Measurements from ENCODE around the gene APOL1.
"Not testable (repeated sequence)": the region's sequence is repeated elsewhere in the genome, so short reads cannot be mapped to it uniquely, and the experiment has no call there.

The APOL1 gene

DNA sequence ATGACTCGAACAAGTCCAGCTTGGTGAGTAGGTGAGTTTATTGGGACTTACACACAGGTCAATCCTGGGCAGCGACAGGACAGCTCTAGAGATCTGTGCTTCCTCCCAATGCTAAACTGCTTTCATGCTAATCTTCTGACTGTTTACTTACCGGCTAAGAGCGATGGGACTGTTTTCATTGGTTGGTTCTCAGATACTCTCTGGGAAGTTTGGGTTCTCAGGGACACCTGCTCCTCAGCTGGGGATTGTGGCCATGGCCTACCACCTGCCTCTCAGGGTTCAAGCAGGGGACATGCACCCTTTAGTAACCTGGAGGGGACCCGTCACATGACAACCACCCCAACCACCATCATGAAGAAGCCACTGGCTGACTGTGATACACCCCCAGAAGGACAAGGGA, 26.7 kb upstream of the APOL1 start:
- FAIRE-seq = no peak

DNA sequence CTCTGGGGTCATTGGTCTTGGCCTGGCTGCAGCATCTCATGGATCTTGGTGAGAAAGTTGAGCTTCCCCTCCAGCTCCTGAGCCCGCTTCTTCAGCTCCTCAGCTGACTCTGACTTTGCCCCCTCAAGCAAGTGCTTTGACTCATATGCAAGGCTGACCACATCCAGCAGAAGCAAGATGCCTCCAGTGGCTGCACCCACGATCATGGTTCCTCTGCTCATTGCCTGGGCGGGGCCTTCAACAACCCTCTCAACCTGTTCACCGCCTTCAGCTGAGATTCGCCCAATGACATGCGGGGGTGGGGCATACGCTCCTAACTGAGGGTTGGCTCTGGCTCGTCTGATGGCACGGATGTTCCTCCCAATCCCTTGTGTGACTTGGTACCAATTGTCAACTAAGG, 25.5 kb upstream of the APOL1 start:
- FAIRE-seq = no peak

DNA sequence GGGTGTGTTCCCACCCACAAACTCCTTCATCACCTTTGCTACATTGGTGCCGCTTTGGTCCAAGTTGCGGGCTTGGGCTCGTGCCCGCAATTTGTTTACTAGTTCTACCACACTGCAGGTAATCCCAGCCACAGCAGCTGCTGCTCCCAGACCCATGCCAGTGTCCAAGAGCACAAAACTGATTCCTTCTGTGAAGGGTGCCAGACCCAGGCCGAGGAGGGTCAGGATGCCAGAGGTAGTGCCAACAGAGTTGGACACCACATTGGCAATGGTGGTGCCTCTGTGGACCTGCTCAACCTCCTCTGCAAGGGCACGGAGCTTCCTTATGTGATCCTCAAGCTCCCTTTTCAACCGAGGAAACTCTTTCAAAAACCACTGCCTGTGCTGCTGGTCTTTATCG, 25.1 kb upstream of the APOL1 start:
- no peak for FAIRE-seq

DNA sequence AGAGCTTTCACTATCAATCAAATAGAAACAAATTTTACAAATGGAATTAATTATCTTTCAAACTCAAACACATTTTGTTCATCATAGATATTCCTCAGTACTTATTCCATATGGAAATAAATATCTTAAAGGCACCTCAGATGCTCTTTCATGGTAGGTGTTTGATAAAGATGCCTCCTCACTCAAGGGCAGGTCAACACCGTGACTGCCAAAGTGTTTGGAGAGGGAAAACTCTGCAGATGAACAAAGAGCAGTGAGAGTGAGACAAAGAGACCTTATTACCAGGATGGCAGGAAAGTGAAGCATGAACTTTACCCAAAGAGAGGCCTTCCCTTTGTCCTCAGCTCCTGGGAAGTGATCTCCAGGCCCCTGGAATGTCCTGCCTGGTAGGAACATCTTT, 24.6 kb upstream of the APOL1 start:
- not testable (repeated sequence) for FAIRE-seq

DNA sequence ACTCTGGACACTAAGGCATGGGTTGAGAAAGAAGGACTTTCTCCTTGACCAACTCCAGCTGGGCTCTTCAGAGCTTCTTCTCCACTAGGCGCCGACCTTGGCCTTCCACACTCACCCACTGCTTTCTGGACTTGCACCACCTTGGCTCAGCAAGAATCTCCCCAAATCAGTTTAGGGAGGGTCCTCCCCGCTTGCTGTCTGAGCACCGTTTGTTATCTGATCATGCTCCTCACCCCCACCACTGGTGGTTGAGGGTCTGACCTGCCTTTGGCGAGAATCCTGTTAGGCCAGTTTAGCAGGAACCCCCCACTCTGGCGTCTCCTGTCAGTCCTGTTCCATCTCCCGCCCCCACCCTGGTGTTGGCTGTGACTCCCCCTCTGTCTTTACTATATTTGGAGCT, 24.0 kb upstream of the APOL1 start:
- FAIRE-seq = no peak

DNA sequence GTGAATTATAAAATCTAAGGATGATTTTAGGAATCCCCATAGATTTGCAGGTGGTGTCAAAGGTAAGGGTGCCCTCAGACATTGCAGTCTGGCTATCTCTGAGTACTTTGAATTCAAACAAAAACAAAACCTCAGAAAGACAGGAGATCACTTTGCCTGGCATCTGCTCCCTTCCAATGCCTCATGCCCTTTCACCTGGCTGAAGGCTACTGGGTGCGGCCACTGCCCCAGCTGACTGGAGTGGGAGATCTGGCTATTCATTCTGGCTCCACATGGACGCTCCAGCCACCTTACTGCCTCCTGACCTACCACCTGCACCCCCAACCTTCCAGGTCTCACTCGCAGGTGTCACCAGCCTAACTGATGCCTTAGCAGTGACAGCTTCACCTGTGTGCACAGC, 23.3 kb upstream of the APOL1 start:
- FAIRE-seq = not testable (repeated sequence)

DNA sequence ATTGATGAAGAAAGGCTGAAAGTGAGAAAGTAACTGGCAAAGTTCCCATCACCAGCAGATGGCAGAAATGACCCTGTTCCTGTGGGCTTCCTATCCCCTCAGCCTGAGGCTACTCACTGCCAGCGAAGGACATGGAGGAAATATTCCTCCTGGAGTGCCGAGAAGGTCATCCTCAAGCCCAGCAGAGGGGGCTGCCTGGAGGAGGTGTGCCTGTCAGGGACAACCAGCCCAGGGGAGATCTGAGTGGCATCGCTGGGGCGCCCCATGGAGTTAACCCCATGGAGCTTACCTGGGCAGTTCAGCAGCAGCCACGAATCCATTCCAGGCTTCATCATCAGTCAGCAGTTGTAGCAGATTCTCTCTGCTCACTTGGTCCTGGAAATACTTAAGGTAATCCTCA, 21.9 kb upstream of the APOL1 start:
- FAIRE-seq = not testable (repeated sequence)

DNA sequence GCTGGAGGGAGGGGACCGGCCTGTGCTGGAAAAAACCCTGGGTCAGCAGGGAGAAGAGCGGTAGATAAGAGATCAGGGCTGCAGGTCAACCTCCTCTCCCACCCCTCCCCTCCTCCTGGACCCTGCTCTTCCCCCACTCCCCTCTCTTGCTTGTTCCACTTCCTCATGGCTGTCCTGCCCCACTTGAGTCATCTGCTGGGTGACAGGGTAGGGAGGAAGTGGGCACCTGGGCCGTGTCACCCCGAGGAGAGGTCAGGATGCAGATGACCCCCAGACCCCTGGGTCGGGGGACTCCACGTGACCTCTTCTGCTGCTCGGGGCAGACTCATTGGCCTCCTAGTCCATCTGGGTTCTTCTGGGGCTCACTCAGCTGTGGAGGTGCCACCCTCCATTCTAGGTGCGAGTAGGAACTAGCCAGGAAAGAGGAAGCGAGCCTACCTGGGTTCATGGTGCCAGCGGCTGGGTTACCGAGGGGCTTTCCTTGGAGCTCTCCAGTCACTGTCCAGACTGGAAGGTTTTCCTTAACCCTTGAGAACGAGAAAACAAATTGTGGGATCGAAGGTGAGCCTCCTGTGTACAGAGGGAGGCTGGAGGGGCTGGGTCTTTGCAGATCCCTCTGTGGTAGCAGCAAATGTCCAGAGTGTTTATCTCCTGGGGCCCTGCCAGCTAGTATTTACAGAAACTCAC, 20.1 kb upstream of the APOL1 start:
- no peak for FAIRE-seq

DNA sequence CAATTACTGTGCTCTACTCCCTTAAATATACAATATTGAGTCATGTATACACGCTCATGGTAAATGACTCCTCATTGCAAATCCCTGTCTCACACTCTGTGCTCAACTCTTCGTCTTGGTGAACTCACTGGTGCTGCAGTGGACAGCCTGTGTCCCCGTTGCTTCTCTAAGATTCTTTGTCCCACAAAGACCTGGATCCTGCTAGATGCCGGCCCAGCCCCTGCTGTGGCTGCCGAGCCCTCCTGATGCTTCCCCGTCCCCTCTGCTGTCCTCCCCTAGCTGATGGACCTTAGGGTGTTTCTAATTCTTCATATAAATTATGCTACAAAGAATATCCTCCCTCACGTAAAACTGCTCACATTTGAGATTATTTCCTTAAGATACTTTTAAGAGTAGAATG, 19.1 kb upstream of the APOL1 start:
- FAIRE-seq = no peak

DNA sequence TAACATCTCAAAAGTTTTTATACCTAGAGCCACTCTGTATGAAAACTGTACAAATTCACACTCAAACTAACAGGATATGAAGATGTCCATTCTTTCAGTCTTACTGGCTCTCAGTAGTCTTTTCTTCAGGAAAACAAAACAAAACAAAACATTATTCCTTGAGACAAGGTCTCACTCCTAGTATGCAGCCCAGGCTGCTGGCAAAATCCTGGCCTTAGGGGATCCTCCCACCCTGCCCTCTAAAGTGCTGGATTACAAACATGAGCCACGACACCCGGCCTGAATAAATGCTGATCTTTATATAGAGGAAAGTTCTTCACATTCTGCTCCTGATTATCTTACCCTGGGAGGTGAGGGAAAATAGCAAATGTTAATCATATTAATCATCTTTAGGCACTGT, 18.7 kb upstream of the APOL1 start:
- no peak for FAIRE-seq

DNA sequence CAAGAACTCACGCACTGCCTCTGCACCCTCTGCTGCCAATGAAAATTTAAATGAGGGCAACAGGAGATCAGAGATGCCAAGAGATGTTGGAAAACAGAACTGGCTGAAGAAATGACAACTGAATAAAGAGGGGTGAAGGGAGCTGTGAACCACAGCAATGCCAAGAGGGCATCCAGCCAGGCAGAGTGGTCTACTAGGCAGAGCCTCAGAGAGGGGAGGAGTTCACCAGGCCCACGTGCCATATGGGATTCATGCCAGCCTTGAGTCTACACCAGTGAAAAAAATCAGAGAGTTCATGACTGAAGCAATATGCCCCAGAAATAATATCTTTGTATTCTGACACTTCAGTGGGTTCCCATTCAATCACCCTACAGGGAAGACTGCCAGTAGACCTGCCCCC, 18.0 kb upstream of the APOL1 start:
- no peak for FAIRE-seq

DNA sequence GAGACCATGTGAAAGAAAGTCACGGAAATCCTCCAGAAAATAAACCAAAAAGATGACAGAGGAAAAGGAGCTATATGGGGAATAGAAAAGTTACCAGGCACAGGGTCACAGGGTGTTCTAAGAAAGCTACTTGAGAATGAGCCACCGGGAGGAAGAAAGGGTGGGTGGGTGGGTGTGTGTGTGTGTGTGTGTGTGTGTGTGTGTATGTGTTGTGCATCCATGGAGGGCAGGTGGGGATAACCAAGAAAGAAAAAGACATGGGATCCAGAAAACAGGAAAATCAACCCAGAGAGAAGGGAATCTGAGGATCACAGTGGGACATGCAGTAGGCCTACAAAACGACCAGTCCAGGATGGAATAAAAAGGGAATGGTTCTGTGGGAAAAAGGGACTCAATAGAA, 17.3 kb upstream of the APOL1 start:
- no peak for FAIRE-seq

DNA sequence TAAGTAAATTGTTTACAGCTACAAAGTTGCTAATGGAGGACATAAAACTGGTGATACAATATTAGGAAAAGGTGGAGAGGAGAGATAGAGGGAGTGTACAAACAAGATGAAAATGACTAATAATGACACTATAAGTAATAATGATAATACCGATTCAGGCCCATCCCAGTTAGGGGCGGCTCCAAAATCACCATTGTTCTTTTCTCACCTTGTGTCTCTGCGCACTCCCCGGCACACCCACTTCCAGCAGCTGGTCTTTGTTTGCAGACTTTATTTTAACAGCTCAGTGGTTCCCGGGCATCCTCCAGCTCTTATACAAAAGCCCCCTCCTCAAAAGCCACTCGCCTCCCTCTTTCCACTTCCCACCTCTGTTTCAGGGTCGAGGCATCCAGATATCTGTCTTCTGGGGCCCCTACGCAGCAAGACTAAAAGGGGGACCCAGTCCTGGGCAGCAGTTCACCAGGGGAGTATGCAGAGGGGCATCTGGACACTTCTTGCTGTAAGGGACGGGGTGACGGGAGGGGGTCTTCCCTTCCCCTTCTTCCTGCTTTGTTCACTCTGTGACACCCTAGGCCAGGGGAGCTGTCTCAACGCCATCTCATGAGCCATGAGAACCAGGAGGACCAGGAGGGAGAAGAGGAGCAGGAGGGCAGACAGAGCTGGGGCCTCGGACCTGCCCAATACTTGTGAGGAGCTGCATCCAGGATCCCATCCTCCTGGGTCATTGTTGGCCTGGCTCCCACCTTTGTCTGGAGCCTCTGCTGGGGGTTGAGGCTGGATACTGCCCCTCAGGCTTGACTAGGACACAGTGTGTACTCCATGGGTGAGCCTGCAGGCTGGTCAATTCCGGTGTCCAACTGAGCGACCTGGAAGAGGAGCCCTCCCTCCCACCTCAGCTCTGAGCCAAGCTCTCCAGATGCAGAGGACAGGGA, 16.3 kb upstream of the APOL1 start:
- no peak for FAIRE-seq

DNA sequence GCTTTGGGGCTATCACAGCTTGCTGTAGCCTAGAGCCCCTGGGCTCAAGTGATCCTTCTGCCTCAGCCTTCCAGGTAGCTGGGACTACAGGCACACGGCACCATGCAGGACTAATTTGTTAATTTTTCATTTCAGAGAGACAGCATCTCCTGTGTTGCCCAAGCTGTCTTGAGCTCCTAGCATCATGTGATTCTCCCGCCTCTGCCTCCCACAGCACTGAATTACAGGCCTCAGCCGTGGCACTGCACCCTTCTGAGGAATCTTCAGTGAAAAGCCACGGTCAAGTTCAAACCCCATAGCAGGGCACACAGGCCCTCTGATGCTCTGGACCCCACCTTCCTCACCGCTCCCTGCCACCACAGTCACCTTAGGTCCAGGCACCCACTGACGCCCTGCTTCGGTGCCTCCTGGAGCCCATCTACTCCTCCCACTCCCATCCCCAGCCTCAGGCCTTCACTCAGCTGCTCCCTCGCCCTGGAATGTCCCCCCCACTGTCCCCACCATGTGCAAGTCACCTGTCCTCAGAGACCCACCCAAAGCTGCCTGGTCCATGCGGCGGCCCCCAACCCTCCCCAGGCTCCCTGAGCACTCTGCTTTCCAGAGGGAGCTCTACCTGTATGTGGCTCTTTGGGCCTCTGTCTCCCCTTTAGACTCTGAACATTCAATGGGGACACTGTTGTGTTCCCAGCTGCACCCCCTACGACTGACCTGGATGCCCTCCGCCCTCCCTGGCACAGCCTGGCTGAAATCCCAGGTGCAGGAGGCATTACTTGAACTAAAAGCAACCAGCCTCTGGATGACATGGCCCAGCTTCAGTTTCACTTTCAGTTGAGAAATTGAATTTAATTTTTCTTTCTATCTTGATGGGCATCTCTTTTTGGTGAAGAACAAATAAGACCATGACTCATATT, 15.2 kb upstream of the APOL1 start:
- no peak for FAIRE-seq

DNA sequence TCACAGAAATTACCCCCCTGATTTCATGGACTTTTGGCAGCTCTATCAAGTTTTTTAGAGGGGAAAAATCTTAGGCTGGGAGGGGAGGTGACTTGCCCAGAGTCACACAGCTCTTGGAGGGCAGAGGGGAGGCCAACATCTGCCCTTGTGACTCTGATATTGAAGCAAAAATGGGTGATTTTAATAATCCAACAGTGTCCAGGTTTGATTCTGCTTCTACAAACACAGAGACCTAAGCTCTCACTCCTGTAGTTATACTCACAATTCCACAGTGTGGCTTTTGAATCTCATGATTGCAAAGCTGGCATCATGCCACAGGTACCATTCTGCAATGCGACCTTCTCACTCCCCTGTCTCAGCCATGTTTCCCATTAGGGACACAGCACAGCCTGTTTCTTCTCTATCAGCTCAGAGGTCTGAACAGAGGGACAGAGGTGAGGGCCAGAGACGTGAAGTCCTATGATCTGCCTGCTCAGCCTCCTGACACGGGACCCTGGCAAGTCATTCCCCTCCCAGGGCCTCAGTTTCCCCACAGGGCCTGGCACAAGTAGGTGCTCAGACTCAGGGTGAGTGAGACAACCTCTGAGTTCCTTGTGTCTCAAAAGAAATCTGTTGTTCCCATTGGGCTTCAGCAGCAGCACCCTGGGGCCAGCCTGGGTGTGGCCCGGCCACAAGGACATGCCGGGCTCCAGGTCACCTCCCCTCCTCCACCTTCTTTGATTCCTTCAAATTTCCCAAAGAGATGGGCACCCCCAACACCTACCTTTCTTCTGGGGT, 14.4 kb upstream of the APOL1 start:
- FAIRE-seq = no peak

DNA sequence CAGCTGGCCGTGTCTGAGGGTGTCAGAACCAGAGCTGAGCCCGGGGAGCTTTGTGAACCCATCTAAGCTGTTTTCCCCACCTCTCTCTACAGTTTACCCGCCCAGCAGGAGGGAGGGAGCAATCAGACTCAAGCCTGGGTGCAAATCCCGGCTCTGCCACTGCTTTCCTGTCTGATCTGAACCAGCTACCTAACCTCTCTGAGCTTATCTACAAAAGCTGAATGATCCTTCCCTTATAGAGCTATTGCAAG, 13.9 kb upstream of the APOL1 start:
- FAIRE-seq = no peak

DNA sequence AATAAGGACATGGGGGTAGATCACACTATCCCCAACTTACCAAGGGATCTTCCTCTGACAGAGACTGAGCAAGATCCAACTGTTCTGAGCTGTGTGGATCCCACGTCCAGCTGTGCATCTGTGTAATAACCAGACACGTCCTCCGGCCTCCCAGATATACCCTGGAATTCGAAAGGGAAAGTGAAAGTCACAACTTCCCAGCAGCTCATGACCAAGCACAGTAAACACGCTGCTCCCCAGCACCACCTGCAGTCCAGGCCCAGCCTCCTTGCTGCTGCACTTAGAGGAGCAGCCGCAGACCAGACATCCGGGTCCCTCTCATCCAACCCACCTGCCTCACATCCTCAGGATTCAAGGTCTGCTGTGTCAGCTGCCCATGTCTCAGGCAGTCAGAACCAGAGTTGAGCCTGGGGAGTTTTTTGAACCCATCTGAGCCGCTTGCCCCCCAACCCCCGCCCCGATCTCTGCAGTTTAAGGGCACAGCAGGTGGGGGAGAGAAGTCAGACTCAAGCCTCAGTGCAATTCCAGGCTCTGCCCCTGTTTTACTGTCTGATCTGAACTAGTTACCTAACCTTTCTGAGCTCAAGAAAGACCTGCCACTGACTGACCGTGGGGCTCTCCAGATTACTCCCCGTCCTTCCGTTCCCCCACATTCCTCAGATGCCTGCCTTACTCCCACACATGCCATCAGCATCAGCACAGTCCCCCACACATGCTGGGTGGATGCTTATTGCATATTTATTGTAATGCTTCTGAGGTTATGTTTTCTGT, 13.3 kb upstream of the APOL1 start, which contains the start of gene APOL2:
TSS of gene APOL2 (minus strand) at position 127 of the 771 bp plus-strand sequence. CDS start 6,365 bp downstream, outside the sequence.
- peak; percentile 93 for FAIRE-seq

DNA sequence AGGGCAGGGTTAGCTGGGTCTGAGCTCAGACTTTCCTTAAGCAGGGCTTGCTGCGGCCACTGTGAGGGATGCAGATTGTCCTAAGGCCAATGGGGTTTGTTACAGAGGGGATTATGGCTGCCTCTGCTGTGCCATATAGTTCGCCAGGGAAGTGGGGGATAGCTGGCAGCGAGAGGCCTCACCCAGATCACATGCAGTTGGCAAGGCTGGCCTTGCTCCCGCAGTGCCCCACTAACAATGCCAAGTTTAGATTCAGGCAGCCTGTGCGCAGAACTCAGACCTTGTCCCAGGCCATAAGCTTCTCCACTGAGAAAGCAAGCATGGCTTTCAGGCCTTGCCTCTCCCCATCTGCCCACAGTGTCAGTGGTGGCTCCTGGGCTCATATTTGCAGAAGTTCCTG, 8.9 kb upstream of the APOL1 start:
- no peak for FAIRE-seq

DNA sequence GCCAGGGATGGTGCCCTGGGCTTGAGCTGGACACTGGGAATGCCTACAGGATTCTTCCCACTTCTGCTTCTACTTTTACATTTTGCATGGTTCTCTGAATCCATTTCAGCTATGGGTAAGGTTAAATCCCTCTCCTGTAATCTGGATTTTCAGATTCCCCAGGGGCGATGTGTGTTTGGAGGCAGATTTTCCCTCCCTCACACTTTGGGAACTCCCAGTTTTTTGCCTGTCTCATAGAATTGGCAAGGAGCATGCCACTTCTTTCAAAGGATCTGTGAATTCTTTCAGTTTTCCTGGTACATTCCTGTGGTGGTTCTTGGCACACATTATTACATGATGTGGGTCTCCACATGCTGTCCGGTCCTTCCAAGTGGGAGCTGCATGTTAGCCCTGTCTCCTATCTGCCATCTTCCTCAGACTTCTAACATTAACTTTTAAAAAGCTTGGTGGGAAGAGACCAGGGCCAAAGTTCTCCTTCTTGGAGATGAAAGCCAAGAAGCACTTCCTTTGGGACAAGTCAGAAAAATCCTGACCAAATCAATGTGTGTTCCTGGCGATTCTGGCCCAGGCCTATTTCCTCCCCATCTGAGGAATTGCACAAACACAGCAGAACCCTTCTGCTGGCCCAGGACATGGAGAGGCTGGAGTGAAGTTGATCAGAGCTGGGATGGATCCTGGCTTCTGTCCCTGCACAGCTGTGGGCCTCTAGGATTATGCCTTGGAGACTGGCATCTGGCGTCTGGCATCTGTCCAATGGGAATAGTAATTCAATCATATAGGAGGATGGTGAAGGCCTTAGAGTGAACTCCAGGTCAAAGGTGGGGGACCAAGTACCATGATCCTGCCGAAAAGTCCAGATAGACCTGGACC, 8.2 kb upstream of the APOL1 start:
- no peak for FAIRE-seq

DNA sequence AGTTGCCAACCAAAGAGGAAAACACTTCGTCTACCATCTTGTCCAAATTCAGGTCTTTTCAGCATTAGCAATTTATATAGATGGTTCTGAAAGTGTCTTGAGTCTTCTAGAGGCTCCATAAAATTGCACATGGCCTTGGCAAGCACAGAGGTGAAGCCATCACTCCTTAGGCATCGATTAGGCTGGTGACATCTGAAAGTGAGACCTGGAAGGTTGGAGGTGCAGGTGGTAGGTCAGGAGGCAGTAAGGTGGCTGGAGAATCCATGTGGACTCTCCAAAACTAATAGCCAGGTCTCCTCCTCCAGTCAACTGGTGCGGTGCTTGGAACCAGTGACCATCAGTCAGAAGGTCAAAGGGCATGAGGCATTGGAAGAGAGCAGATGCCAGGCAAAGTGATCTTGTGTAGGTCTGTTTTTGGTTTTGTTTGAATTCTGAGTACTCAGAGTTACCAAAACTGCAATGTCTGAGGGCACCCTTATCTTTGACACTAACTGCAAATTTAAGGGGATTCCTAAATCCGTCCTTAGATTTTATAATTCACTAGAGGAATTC, 7.1 kb upstream of the APOL1 start:
- no peak for FAIRE-seq

DNA sequence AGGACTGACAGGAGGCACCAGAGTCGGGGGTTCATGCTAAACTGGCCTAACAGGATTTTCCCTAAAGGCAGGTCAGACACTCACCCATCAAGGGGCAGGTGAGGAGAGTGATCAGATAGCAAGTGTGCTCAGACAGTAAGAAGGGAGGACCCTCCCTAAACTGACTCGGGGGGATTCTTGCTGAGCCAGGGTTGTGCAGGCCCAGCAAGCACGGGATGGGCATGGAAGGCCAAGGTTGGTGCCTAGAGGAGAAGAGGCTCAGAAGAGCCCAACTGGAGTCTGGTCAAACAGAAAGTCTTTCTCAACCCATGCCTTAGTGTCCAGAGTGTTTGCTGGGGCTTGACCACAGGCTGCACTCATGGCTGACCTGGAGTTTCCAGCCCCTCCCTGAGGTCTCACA, 6.2 kb upstream of the APOL1 start:
- FAIRE-seq = no peak

All from islet of Langerhans (tissue), 1 donor.